Skeletal muscle tissue (tissue), 4 donors: ENCODE data around the gene PDGFA. TPM values are rescaled to one million over a fixed set of nuclear protein-coding genes. Genes with fewer than 3 reads are reported as not detected.
A peak's percentile ranks its signal among the peaks of the same experiment; 100 is the strongest.

Experiments used
- H3K27ac ChIP-seq: one replicate; pipeline ENCODE4 v1.7.0; 2013; ENCODE audit warnings: mild to moderate bottlenecking, low read depth, low read length, inconsistent platforms
- H3K27me3 ChIP-seq, 3 donors: one replicate each; pipeline ENCODE4 v1.7.0; 2013; ENCODE audit warnings: low read length in 3 of 3; ENCODE audit not compliant: control insufficient read depth in 3 of 3, insufficient read depth in 3 of 3
- H3K36me3 ChIP-seq, 3 donors: one replicate each; pipeline ENCODE4 v1.7.0; 2013; ENCODE audit warnings: low read length in 3 of 3; ENCODE audit not compliant: control insufficient read depth in 3 of 3, insufficient read depth in 3 of 3
- H3K4me1 ChIP-seq, 3 donors: one replicate each; pipeline ENCODE4 v1.7.0; 2013; ENCODE audit warnings: low read length in 3 of 3, mild to moderate bottlenecking in 3 of 3; ENCODE audit not compliant: control insufficient read depth in 3 of 3, insufficient read depth in 3 of 3
- H3K4me3 ChIP-seq, 3 donors: one replicate each; pipeline ENCODE4 v1.7.0; 2013; ENCODE audit warnings: low read length in 3 of 3
- H3K9ac ChIP-seq, 3 donors: one replicate each; pipeline ENCODE4 v1.7.0; 2013; ENCODE audit warnings: low read length in 3 of 3, mild to moderate bottlenecking in 3 of 3, moderate library complexity in 2 of 3, low read depth in 1 of 3
- H3K9me3 ChIP-seq, 3 donors: one replicate each; pipeline ENCODE4 v1.7.0; 2013; ENCODE audit warnings: low read length in 3 of 3; ENCODE audit not compliant: control insufficient read depth in 3 of 3
- total RNA-seq: library from RNA; depleted of rRNA; stranded (reverse); fragments of >200 nt; gene quantifications from one replicate; pipeline ENCODE4 v1.2.3, GENCODE V29; 2014
- donor health status: Osteomylitis.

Gene PDGFA
- total RNA-seq, 1 donor from 2014 or later, result 44.4 TPM

DNA sequence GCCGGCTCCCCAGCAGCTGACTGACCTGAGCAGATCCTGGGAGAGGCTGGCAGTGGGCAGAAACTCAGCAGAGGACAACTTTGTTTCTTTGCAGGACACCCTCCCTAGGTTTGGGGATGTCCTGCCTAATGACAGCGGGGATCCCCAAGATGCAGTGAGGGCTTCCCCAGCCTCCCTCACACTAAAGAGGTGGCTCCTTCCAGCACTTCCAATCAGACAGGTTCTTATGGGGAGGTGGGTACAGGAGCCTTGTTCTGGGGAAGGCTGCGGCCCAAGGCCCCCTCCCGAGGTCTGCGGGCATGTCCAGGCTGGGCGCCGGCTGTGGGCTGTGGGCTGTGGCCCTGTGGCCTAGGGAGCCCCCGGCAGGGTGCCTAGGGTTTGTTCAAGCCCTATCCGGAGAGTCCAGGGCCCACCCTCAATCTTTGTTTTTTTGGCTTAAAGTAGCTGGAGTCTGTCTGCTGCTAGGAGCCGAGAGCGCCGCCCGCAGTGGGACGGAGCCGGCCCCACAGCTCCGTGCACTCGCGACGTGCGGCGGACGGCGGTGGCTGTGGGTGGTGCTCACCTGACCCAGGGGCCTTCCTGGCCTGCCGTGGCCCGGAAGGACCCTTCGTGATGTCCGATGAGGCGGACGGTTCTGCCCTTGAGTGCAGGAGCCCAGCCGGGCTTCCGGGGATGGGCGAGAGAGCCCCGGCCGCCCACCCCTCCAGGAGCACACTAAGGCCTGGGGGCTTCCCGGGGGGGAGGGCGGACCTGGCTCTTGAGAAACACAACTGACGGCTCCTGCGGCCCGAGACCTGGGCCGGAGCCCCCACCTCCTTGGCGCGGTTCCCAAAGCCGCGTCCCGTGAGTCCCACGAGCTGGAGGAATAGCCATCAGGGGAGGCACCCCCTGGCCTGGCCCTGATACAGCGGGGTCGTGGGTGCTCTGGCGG, 57.2 kb downstream of the PDGFA start:
- H3K9me3 ChIP-seq, result no peaks in the 10 kb centered on the region
- no peak overlapping the region for H3K4me3 ChIP-seq
- H3K27me3 ChIP-seq, result peaks cover 12 to 48% (median 22%) of the 10 kb centered on the region in 3 donors
- no peaks in the 10 kb centered on the region for H3K36me3 ChIP-seq
- no peak overlapping the region for H3K27ac ChIP-seq
- H3K9ac ChIP-seq, result no peak overlapping the region
- H3K4me1 ChIP-seq, result peaks cover 25 to 32% (median 31%) of the 10 kb centered on the region in 3 donors

DNA sequence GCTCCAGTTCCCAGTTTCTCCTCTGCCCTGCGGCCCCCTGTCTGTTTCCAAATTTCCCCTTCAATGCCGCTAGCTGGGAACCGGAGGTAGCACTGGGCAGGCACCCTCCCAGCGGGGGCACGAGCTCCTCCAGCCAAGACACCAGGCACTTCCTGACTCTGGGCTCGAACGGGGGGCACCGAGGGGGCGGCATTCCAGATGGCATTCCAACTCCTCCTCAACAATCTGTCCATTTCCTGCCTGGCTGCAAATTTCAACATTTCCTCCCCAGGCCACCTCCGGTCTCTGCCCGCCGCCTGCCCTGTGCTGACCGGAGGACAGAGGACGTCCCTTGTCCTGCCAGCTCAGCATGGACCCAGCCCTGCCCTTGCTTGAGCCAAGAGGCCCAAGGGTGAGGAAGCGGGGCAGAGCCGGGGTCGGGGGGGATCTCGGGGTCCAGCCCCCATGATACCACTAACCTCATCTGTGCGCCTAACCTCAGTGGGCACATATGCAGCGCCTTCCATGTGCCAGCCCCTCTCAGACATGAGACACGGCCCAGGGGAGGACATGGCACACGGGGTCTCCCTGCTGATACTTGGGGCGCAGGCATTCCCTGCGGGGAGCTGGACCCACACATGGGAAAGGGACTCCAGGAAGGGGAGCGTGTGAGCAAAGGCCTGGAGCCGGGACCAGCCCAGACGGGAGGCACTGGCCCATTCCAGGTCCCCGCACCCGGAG, 58.0 kb downstream of the PDGFA start:
- Histone ChIP-seq H3K9me3 (no peaks in the 10 kb centered on the region), H3K27ac (no peak overlapping the region), H3K36me3 (no peaks in the 10 kb centered on the region), H3K9ac (no peak overlapping the region), H3K4me3 (no peak overlapping the region), H3K4me1 (peaks cover 25 to 32% (median 31%) of the 10 kb centered on the region in 3 donors), H3K27me3 (peaks cover 12 to 48% (median 22%) of the 10 kb centered on the region in 3 donors)

GRCh38 chr7:461117-461452, 58.6 kb downstream of the PDGFA start:
- Histone ChIP-seq H3K27ac (no peak overlapping the region), H3K36me3 (no peaks in the 10 kb centered on the region), H3K4me1 (peaks cover 25 to 32% (median 31%) of the 10 kb centered on the region in 3 donors), H3K4me3 (no peak overlapping the region), H3K9me3 (no peaks in the 10 kb centered on the region), H3K9ac (peak overlapping the region in 1 of 3 donors; percentile 21), H3K27me3 (peaks cover 12 to 48% (median 22%) of the 10 kb centered on the region in 3 donors)

DNA sequence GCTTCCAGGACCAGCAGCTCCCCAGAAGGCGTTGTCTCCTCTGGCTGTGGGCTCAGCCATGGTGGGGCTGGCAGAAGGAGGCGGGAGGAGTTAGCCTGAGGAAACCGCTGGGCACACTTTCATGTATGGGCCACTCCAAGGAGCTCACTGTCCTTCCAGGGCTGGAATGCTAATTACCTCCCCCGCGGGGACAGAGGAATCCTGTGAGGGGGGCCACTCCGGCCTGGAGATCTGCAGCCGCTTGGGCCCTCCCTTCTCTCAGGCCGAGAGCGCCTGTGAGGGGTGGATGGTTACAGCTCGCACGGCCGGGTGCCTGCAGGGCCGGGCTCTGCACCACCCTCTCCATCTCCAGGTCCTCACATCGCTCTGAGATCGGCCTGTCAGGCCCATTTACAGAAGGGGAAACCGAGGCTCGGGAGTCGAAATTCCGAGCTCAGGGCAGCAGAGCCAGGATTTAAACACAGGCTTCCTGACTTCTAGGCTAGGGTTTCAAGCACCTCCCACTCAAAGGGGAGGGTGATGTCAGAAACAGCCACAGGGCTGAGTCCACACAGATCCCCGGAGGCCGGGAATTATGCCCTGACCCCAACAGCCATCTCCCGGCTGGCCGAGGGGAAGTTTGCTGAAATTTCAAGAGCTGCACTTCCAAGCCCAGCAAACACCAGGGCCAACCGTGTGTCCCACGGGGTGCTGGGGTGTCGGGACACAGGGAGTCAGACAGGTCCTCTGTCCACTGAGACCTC, 59.1 kb downstream of the PDGFA start:
- H3K27ac ChIP-seq, result no peak overlapping the region
- peak overlapping the region in 1 of 3 donors; percentile 21 for H3K9ac ChIP-seq
- H3K27me3 ChIP-seq, result peaks cover 12 to 48% (median 22%) of the 10 kb centered on the region in 3 donors
- H3K36me3 ChIP-seq, result no peaks in the 10 kb centered on the region
- H3K9me3 ChIP-seq, result no peaks in the 10 kb centered on the region
- peaks cover 25 to 33% (median 31%) of the 10 kb centered on the region in 3 donors for H3K4me1 ChIP-seq
- H3K4me3 ChIP-seq, result no peak overlapping the region

- Histone ChIP-seq H3K9me3 (no peaks in the 10 kb centered on the region), H3K4me1 (peaks cover 19 to 34% (median 30%) of the 10 kb centered on the region in 3 donors), H3K27me3 (peaks cover 12 to 52% (median 24%) of the 10 kb centered on the region in 3 donors), H3K27ac (no peak overlapping the region), H3K9ac (no peak overlapping the region), H3K36me3 (no peaks in the 10 kb centered on the region), H3K4me3 (no peak overlapping the region)
These were observed 59.9 kb downstream of the PDGFA start for GRCh38 chr7:459584-460373.

DNA sequence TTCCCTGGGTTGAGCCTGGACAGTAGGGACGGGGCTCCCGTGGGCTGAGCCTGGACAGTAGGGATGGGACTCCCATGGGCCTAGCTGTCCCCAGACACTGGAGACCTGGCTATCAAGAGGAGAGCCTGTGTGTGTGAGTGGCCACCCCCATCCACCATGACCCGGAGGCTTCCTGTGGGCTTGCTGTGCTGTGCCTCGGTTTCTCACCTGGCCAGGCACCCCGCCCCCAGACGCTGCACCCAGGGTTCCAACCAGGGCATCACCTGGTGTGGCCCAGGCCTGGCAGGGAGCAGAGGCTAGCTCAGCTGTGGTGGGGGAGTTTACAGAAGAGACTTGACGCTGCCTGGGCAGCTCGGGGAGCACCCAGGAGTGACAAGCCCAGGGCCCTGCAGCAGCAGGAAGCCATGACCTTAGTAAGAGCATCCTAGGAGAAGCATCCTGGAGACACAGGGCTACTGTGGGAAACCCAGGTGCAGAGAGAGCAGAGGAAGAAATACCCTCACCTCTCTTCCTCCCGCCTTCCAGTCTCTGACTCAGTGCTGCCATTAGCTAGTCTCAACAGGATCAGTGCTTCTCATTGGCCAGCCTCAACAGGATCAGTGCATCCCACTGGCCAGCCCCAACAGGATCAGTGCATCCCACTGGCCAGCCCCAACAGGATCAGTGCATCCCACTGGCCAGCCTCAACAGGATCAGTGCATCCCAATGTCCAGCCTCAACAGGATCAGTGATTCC, 61.0 kb downstream of the PDGFA start:
- H3K9ac ChIP-seq, result no peak overlapping the region
- no peaks in the 10 kb centered on the region for H3K9me3 ChIP-seq
- no peak overlapping the region for H3K4me3 ChIP-seq
- no peaks in the 10 kb centered on the region for H3K36me3 ChIP-seq
- peaks cover 14 to 23% (median 20%) of the 10 kb centered on the region in 3 donors for H3K4me1 ChIP-seq
- H3K27me3 ChIP-seq, result peaks cover 12 to 41% (median 28%) of the 10 kb centered on the region in 3 donors
- H3K27ac ChIP-seq, result no peak overlapping the region

GRCh38 chr7:457814-458510, 61.7 kb downstream of the PDGFA start:
- H3K9me3 ChIP-seq, result no peaks in the 10 kb centered on the region
- H3K27ac ChIP-seq, result no peak overlapping the region
- no peak overlapping the region for H3K4me3 ChIP-seq
- H3K9ac ChIP-seq, result no peak overlapping the region
- no peaks in the 10 kb centered on the region for H3K36me3 ChIP-seq
- H3K27me3 ChIP-seq, result peaks cover 7 to 38% (median 30%) of the 10 kb centered on the region in 3 donors
- peaks cover 15 to 21% (median 18%) of the 10 kb centered on the region in 3 donors for H3K4me1 ChIP-seq

DNA sequence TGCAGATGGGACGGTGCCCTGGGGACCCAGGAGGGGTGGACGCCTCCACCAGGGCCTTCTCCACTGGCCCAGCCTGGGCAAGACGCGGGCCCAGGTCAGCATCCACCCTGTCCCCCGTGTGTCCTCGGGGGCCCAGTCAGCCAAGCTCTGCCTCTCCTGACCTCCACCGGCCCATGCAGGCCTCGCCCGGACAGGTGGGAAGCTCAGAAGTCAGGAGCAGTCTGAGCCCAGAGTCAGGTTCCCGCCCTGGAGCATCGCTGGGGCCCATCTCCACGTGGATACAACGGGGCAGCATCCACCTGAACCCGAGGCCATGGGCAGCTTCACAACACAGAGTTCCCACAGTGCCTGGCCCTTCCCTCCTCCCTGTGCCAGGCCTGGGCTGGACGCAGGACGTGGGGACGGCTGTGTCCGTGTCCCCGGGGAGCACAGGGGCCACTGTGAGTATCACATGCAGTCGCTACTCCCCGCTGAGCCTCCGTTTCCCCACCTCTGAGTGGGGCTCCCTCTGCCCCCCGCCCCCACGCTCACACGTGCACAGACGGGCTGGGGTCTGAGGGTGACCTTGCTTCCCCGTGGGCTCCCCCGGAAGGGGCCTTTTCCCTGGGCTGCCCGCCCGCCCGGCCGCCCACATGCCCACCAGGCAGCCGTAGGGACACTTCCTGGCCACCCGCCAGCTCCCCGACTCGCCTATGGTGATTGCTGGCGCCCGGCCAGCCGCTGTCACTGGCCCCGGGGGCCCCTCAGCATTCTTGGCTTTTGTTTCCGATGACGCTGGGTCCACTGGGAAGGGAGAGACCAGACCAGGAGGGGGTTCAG, 64.3 kb downstream of the PDGFA start:
- Histone ChIP-seq H3K9ac (peak overlapping the region in 1 of 3 donors; percentile 40), H3K9me3 (no peaks in the 10 kb centered on the region), H3K36me3 (no peaks in the 10 kb centered on the region), H3K27ac (no peak overlapping the region), H3K4me1 (peaks cover 12 to 18% (median 16%) of the 10 kb centered on the region in 3 donors), H3K27me3 (peaks cover 16 to 46% (median 37%) of the 10 kb centered on the region in 3 donors), H3K4me3 (no peak overlapping the region)
